Trophoblast cell (in vitro differentiated cells and primary cell): ENCODE data around the gene LGALS7.

Experiments
- DNase-seq, 2 donors: peaks; one replicate each; pipeline ENCODE4 v3.0.0-alpha.2; 2016
- H2AFZ ChIP-seq: 2 replicates; pipeline ENCODE4 v1.6.1; 2013; ENCODE audit warnings: low read length, moderate library complexity, mild to moderate bottlenecking; ENCODE audit not compliant: insufficient read depth, poor library complexity
- H2AK5ac ChIP-seq: 2 replicates; pipeline ENCODE4 v1.6.1; 2013; ENCODE audit warnings: mild to moderate bottlenecking, low read length
- H2BK120ac ChIP-seq: 2 replicates; pipeline ENCODE4 v1.6.1; 2013; ENCODE audit warnings: low read length, mild to moderate bottlenecking, moderate library complexity; ENCODE audit not compliant: insufficient read depth, poor library complexity
- H2BK12ac ChIP-seq: 2 replicates; pipeline ENCODE4 v1.6.1; 2013; ENCODE audit warnings: mild to moderate bottlenecking, low read length, moderate library complexity
- H2BK5ac ChIP-seq: 2 replicates; pipeline ENCODE4 v1.6.1; 2013; ENCODE audit warnings: low read length, low read depth, moderate library complexity, mild to moderate bottlenecking; ENCODE audit not compliant: poor library complexity
- H3K14ac ChIP-seq: 2 replicates; pipeline ENCODE4 v1.6.1; 2013; ENCODE audit warnings: mild to moderate bottlenecking, low read length
- H3K18ac ChIP-seq: 2 replicates; pipeline ENCODE4 v1.6.1; 2013; ENCODE audit warnings: mild to moderate bottlenecking, low read length
- H3K23ac ChIP-seq: 2 replicates; pipeline ENCODE4 v1.6.1; 2013; ENCODE audit warnings: low read length
- H3K27ac ChIP-seq: 2 replicates; pipeline ENCODE4 v1.5.1; 2013; ENCODE audit warnings: low read depth, mild to moderate bottlenecking, inconsistent platforms, low read length, moderate library complexity
- H3K27me3 ChIP-seq: 2 replicates; pipeline ENCODE4 v1.6.1; 2013; ENCODE audit warnings: inconsistent platforms, mild to moderate bottlenecking, low read length, moderate library complexity; ENCODE audit not compliant: insufficient read depth
- H3K36me3 ChIP-seq, 2 experiments: 1 replicate in 1 of 2; 2 replicates in 1 of 2; pipeline ENCODE4 v1.6.1; 2013; ENCODE audit warnings: low read length in 2 of 2, mild to moderate bottlenecking in 2 of 2, moderate library complexity in 1 of 2; ENCODE audit not compliant: insufficient read depth in 2 of 2, control insufficient read depth in 1 of 2
- H3K4ac ChIP-seq: 2 replicates; pipeline ENCODE4 v1.6.1; 2013; ENCODE audit warnings: low read depth, mild to moderate bottlenecking, low read length, moderate library complexity
- H3K4me1 ChIP-seq, 2 experiments: 1 replicate in 1 of 2; 2 replicates in 1 of 2; pipeline ENCODE4 v1.6.1; 2013; ENCODE audit warnings: low read length in 2 of 2, mild to moderate bottlenecking in 2 of 2, moderate library complexity in 1 of 2; ENCODE audit not compliant: insufficient read depth in 2 of 2, control insufficient read depth in 1 of 2
- H3K4me2 ChIP-seq: 2 replicates; pipeline ENCODE4 v1.6.1; 2013; ENCODE audit warnings: inconsistent platforms, mild to moderate bottlenecking, low read length, moderate library complexity
- H3K4me3 ChIP-seq: 2 replicates; pipeline ENCODE4 v1.5.1; 2013; ENCODE audit warnings: mild to moderate bottlenecking, low read depth, low read length, inconsistent platforms
- H3K79me1 ChIP-seq: one replicate; pipeline ENCODE4 v1.6.1; 2013; ENCODE audit warnings: low read length
- H3K79me2 ChIP-seq: 2 replicates; pipeline ENCODE4 v1.6.1; 2013; ENCODE audit warnings: low read length, mild to moderate bottlenecking; ENCODE audit not compliant: control insufficient read depth, insufficient read depth, poor library complexity
- H3K9ac ChIP-seq: 2 replicates; pipeline ENCODE4 v1.6.1; 2013; ENCODE audit warnings: mild to moderate bottlenecking, low read length
- H3K9me3 ChIP-seq: 2 replicates; pipeline ENCODE4 v1.6.1; 2013; ENCODE audit warnings: low read depth, mild to moderate bottlenecking, control low read depth, inconsistent platforms, low read length; ENCODE audit not compliant: insufficient read depth
- H4K12ac ChIP-seq: 2 replicates; pipeline ENCODE4 v1.6.1; 2013; ENCODE audit warnings: low read depth, mild to moderate bottlenecking, low read length, moderate library complexity
- H4K8ac ChIP-seq: 2 replicates; pipeline ENCODE4 v1.6.1; 2013; ENCODE audit warnings: low read depth, mild to moderate bottlenecking, low read length, moderate library complexity
- H4K91ac ChIP-seq: one replicate; pipeline ENCODE4 v1.6.1; 2013; ENCODE audit warnings: low read depth, mild to moderate bottlenecking, low read length, moderate library complexity
- WGBS: extraction: QIAGEN DNeasy Blood & Tissue Kit; methylation state at CpG from one replicate; pipeline ENCODE4 v1.1.7; 2013; ENCODE audit warnings: missing lambda C conversion rate; ENCODE audit not compliant: insufficient read length, insufficient coverage; ENCODE audit errors: extremely low coverage; 5-methylcytosine and 5-hydroxymethylcytosine counted together

LGALS7 gene

DNA sequence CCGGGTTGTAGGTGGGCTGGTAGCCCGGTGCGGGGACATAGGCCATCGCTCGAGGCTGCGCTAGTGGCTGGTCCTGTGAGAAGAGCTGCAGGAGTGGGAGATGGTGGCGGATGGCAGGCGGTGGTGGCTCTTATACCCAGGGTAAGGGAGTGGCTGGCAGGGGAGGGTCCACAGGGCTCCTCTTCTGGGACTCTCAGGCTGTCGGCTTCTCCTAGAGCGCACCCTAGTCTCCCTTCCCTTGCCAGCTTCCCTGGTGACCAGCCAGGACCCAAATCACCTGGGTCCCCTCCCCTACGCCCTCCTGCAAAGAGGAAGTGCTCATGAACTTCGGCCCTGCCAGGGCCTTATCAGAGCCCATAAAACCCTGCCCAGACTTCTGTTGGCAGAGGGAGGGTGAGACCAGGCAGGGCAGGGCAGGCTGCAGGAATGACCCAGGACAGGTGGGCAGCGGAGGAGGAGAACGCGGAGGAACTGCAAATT, 39.6 kb upstream of the LGALS7 start, which contains the start of gene LGALS4:
Gene LGALS4 (minus strand): TSS at position 105 of the 480 bp plus-strand sequence. CDS start 59 bp downstream, at position 46.
- no peak within 1 kb of the TSS for H3K27ac ChIP-seq
- H3K36me3 ChIP-seq: peaks cover 22 to 24% of the 10 kb centered on the region in 2 experiments
- no peaks in the 10 kb centered on the region for H3K4me1 ChIP-seq
- no peak within 1 kb of the TSS for H2AFZ ChIP-seq
- no peak within 1 kb of the TSS for H3K9ac ChIP-seq
- no peak within 1 kb of the TSS for H3K4me3 ChIP-seq
- H2BK120ac ChIP-seq: no peak within 1 kb of the TSS
- no peak within 1 kb of the TSS for H2BK5ac ChIP-seq
- no peaks in the 10 kb centered on the region for H3K79me1 ChIP-seq
- no peak within 1 kb of the TSS for H3K23ac ChIP-seq
- H3K14ac ChIP-seq: no peak within 1 kb of the TSS
- no CpG with 5 or more reads among the region's 15 CpGs for WGBS
- H2AK5ac ChIP-seq: no peak within 1 kb of the TSS
- DNase-seq: no peak
- H3K18ac ChIP-seq: no peak within 1 kb of the TSS
- H3K4me2 ChIP-seq: no peak within 1 kb of the TSS
- H3K79me2 ChIP-seq: no peaks in the 10 kb centered on the region
- H4K8ac ChIP-seq: no peak within 1 kb of the TSS
- no peak within 1 kb of the TSS for H4K91ac ChIP-seq
- H4K12ac ChIP-seq: no peak within 1 kb of the TSS
- H3K4ac ChIP-seq: no peak within 1 kb of the TSS
- no peaks in the 10 kb centered on the region for H3K9me3 ChIP-seq
- H3K27me3 ChIP-seq: no peaks in the 10 kb centered on the region
- H2BK12ac ChIP-seq: no peak within 1 kb of the TSS

DNA sequence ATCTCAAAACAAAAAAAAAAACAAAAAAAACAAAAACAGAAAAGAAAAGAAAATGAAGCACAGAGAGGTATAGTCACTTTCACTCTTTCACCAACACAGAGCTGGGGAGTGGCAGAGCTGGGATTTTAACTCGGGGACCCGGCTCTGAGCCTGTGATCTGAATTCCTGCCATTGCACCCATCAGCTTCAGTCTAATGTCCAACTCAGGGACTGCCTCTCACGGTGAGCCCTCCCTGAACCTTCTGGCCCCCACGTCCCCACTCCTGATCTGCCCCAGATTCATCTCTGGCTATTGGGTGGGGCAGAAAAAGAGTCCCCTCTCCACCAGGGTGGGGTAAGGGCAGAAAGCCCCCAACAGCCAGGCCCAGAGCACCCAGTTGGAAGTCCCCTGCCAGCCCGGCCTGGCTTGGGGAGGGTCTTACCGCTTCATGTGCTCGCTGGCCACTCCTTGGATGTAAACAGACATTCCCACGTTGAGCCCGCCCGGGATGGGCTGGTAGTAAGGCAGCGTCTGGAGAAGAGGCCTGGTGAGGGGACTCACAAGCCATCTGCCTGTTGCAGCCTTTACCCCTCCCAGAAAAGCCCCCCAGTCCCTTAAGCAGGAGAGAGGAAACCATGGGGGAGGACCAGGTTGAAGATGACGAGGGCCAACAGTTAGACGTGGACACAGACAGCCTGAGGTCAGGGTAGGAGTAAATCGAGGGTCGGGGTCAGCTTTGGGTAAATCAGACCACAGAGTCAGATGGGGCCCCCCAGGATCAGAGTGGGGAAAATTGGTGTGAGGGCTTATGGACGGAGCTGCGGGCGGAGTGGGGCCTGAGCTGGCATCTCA, 38.9 kb upstream of the LGALS7 start:
- Histone ChIP-seq H3K27ac (no peak overlapping the region), H3K79me1 (no peaks in the 10 kb centered on the region), H3K79me2 (no peaks in the 10 kb centered on the region), H3K4me2 (no peak overlapping the region), H4K8ac (no peak overlapping the region), H3K36me3 (peaks cover 17 to 22% of the 10 kb centered on the region in 2 experiments), H2AK5ac (no peak overlapping the region), H3K18ac (no peak overlapping the region), H4K91ac (no peak overlapping the region), H3K9ac (no peak overlapping the region), H3K9me3 (no peaks in the 10 kb centered on the region), H2AFZ (no peak overlapping the region), H3K23ac (no peak overlapping the region), H3K14ac (no peak overlapping the region), H3K27me3 (no peaks in the 10 kb centered on the region), H4K12ac (no peak overlapping the region), H3K4me3 (no peak overlapping the region), H3K4me1 (no peaks in the 10 kb centered on the region), H2BK12ac (no peak overlapping the region), H3K4ac (no peak overlapping the region), H2BK120ac (no peak overlapping the region), H2BK5ac (no peak overlapping the region)
- no peak for DNase-seq
- WGBS: no CpG with 5 or more reads among the region's 18 CpGs

DNA sequence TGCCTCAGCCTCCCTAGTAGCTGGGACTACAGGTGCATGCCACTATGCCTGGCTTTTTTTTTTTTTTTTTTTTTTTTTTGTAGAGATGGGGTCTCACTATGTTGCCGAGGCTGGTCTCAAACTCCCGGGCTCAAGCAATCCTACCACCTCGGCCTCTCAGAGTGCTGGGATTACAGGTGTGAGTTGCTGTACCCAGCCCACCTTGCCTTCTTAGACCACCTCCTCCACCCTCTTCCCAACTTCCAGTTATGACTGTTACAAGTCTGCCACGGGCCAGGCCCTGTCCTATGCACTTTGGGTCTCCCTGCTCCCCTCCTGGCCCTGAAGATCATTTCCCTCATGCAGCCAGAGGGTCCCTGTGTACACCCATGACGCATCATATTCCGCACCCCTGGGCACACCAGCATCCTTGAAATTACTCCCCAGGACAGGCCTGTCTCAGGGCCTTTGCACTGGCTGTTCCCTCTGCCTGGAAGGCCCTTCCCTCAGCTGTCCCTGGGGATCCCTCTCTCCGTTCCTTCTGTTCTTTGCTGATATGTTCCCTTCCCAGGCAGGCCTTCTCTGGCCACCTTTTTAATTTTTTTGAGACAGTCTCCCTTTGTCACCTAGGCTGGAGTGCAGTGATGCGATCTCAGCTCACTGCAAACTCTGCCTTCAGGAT, 36.4 kb upstream of the LGALS7 start:
- Histone ChIP-seq H2BK120ac (no peak overlapping the region), H2AK5ac (no peak overlapping the region), H2BK12ac (no peak overlapping the region), H3K4ac (no peak overlapping the region), H3K27ac (no peak overlapping the region), H3K79me2 (no peaks in the 10 kb centered on the region), H3K9me3 (no peaks in the 10 kb centered on the region), H3K14ac (no peak overlapping the region), H3K4me2 (no peak overlapping the region), H4K8ac (no peak overlapping the region), H3K18ac (no peak overlapping the region), H3K79me1 (no peaks in the 10 kb centered on the region), H3K4me3 (no peak overlapping the region), H2AFZ (no peak overlapping the region), H3K27me3 (no peaks in the 10 kb centered on the region), H4K12ac (no peak overlapping the region), H2BK5ac (no peak overlapping the region), H3K36me3 (no peaks in the 10 kb centered on the region), H4K91ac (no peak overlapping the region), H3K9ac (no peak overlapping the region), H3K4me1 (no peaks in the 10 kb centered on the region), H3K23ac (no peak overlapping the region)
- DNase-seq: no peak
- no CpG with 5 or more reads among the region's 8 CpGs for WGBS

DNA sequence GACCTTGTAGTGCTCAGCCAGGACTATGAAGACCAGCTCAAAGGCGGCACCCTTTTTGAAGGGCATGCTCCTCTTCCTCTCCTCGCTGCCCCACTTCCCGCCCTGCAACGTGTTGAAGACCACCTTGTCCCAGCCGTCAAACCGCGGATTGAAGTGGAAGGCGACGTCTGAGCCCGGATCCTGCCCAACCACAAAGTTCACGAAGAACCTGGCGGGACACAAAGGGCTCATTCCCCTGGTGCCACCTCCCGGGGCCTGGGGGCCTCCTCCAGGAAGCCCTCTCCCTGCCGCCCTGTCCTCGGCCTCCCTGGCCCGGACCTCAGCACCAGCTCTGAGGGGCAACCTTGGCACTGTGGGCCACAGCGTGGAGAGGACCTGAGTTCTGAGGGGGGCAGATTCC, 35.4 kb upstream of the LGALS7 start:
- Histone ChIP-seq H3K27me3 (no peaks in the 10 kb centered on the region), H3K79me1 (no peaks in the 10 kb centered on the region), H3K23ac (no peak overlapping the region), H3K36me3 (no peaks in the 10 kb centered on the region), H3K4me1 (no peaks in the 10 kb centered on the region), H4K12ac (no peak overlapping the region), H3K18ac (no peak overlapping the region), H4K91ac (no peak overlapping the region), H3K4me2 (no peak overlapping the region), H3K4ac (no peak overlapping the region), H3K27ac (no peak overlapping the region), H3K4me3 (no peak overlapping the region), H3K14ac (no peak overlapping the region), H2BK12ac (no peak overlapping the region), H3K9me3 (no peaks in the 10 kb centered on the region), H3K79me2 (no peaks in the 10 kb centered on the region), H2AK5ac (no peak overlapping the region), H4K8ac (no peak overlapping the region), H2AFZ (no peak overlapping the region), H3K9ac (no peak overlapping the region), H2BK5ac (no peak overlapping the region), H2BK120ac (no peak overlapping the region)
- WGBS: no CpG with 5 or more reads among the region's 17 CpGs
- DNase-seq: no peak
